H1 (cell line): ENCODE data around the gene ID2.

Source experiments
- BACH1 ChIP-seq: IDR thresholded peaks from 2 replicates; pipeline ENCODE4 v1.6.1; 2012; ENCODE audit warnings: low read length, improper control_type of control experiment
- FOSL1 ChIP-seq: IDR thresholded peaks from 2 replicates; pipeline ENCODE4 v1.6.1; 2011; ENCODE audit warnings: mild to moderate bottlenecking, low read depth, low read length, moderate library complexity; ENCODE audit not compliant: insufficient read depth
- POLR2A ChIP-seq, 2 experiments: IDR thresholded peaks; 1 replicate in 1 of 2; 2 replicates in 1 of 2; pipeline ENCODE4 v1.6.1; 2011; ENCODE audit warnings: low read depth in 2 of 2, low read length in 2 of 2, mild to moderate bottlenecking in 2 of 2; ENCODE audit errors: control extremely low read depth in 1 of 2
- RFX5 ChIP-seq: IDR thresholded peaks from 2 replicates; pipeline ENCODE4 v1.6.1; 2011; ENCODE audit warnings: low read depth, low read length, improper control_type of control experiment, borderline replicate concordance
- SIRT6 ChIP-seq: IDR thresholded peaks from one replicate; pipeline ENCODE4 v1.7.1; 2012; ENCODE audit warnings: low read length, inconsistent platforms
- YY1 ChIP-seq: IDR thresholded peaks from 2 replicates; pipeline ENCODE4 v1.6.1; 2011; ENCODE audit warnings: low read depth, mild to moderate bottlenecking, low read length
- TF ChIP-seq, protein P1 (sequence below), 3 experiments: IDR thresholded peaks; 1 replicate in 2 of 3; 2 replicates in 1 of 3; pipeline versions ENCODE4 v1.5.1 to v1.6.1; 2011; ENCODE audit warnings: low read length in 3 of 3, mild to moderate bottlenecking in 3 of 3, inconsistent platforms in 2 of 3, low read depth in 1 of 3, moderate library complexity in 1 of 3; ENCODE audit not compliant: insufficient read depth in 1 of 3; ENCODE audit errors: control extremely low read depth in 1 of 3
- TF ChIP-seq, protein P2 (sequence below): IDR thresholded peaks from 2 replicates; pipeline ENCODE4 v1.6.1; 2011; ENCODE audit warnings: low read length, improper control_type of control experiment

DNA sequence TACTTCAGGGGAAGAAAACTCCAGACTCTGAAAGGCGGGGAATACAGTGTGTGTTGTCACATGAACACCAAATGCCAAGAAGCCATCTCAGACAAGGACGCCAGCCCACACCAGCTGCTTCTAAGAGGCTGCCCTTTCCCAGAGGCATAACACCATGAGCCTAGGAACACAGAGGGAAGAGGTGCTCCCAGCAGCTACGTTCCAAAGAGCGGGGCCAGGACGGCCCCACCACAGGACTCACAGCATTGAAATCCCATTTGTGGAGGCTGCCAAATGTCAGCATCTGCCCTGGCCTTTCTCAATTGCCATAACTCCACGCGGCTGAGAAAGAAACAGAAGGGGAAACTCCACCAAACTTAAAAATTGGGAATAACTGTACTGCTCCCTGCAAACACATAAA, 20.1 kb upstream of the ID2 start:
- no peak for TF ChIP-seq FOSL1
- TF ChIP-seq, protein P1, sequence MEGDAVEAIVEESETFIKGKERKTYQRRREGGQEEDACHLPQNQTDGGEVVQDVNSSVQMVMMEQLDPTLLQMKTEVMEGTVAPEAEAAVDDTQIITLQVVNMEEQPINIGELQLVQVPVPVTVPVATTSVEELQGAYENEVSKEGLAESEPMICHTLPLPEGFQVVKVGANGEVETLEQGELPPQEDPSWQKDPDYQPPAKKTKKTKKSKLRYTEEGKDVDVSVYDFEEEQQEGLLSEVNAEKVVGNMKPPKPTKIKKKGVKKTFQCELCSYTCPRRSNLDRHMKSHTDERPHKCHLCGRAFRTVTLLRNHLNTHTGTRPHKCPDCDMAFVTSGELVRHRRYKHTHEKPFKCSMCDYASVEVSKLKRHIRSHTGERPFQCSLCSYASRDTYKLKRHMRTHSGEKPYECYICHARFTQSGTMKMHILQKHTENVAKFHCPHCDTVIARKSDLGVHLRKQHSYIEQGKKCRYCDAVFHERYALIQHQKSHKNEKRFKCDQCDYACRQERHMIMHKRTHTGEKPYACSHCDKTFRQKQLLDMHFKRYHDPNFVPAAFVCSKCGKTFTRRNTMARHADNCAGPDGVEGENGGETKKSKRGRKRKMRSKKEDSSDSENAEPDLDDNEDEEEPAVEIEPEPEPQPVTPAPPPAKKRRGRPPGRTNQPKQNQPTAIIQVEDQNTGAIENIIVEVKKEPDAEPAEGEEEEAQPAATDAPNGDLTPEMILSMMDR (IDR thresholded peaks at IDR 0.05; ENCODE audit: control extremely low read depth in 1 of 3, insufficient read depth in 1 of 3, low read depth in 1 of 3, low read length in 3 of 3) = no peak
- no peak for TF ChIP-seq SIRT6
- TF ChIP-seq, protein P2, sequence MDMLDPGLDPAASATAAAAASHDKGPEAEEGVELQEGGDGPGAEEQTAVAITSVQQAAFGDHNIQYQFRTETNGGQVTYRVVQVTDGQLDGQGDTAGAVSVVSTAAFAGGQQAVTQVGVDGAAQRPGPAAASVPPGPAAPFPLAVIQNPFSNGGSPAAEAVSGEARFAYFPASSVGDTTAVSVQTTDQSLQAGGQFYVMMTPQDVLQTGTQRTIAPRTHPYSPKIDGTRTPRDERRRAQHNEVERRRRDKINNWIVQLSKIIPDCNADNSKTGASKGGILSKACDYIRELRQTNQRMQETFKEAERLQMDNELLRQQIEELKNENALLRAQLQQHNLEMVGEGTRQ = no peak
- no peak for TF ChIP-seq BACH1
- no peak for TF ChIP-seq POLR2A (IDR thresholded peaks at IDR 0.05; ENCODE audit: control extremely low read depth in 1 of 2, low read depth in 2 of 2, low read length in 2 of 2)
- TF ChIP-seq RFX5 = no peak
- TF ChIP-seq YY1 = no peak
